Uterus (tissue), 2 donors: Measurements from ENCODE around the gene CCDC69.

ENCODE experiments used
- CTCF ChIP-seq, 4 experiments: fragments of 200-600 bp in 2 of 4; fragments of 450-650 bp in 2 of 4; sonication (generic) in 2 of 4; IDR thresholded peaks; one replicate each; pipeline ENCODE4 v1.5.1; 2016 to 2019; ENCODE audit warnings: antibody characterized with exemption in 4 of 4, mild to moderate bottlenecking in 2 of 4, moderate library complexity in 1 of 4
- POLR2A ChIP-seq, 2 donors: fragments of 450-650 bp; IDR thresholded peaks; one replicate each; pipeline ENCODE4 v1.6.1; 2016; ENCODE audit warnings: antibody characterized with exemption in 2 of 2, mild to moderate bottlenecking in 1 of 2, moderate library complexity in 1 of 2

GRCh38 chr5:151139646-151140045 lies 84.2 kb downstream of the CCDC69 start:
- TF ChIP-seq CTCF (IDR thresholded peaks at IDR 0.05) = no peak
- TF ChIP-seq POLR2A (IDR thresholded peaks at IDR 0.05) = no peak
